Stimulated activated CD4-positive, alpha-beta T cell treated with anti-CD3 and anti-CD28 coated beads, Interleukin-2, amount 100 ng/mL, for 4 hours (primary cell): ENCODE data around the gene ZNF14.
"Not testable (repeated sequence)": the region's sequence is repeated elsewhere in the genome, so short reads cannot be mapped to it uniquely, and the experiment has no call there.

Experiments used
- DNase-seq: peaks from one replicate; pipeline ENCODE4 v3.0.0-alpha.2; 2020; ENCODE audit warnings: low read depth

ZNF14 gene

DNA sequence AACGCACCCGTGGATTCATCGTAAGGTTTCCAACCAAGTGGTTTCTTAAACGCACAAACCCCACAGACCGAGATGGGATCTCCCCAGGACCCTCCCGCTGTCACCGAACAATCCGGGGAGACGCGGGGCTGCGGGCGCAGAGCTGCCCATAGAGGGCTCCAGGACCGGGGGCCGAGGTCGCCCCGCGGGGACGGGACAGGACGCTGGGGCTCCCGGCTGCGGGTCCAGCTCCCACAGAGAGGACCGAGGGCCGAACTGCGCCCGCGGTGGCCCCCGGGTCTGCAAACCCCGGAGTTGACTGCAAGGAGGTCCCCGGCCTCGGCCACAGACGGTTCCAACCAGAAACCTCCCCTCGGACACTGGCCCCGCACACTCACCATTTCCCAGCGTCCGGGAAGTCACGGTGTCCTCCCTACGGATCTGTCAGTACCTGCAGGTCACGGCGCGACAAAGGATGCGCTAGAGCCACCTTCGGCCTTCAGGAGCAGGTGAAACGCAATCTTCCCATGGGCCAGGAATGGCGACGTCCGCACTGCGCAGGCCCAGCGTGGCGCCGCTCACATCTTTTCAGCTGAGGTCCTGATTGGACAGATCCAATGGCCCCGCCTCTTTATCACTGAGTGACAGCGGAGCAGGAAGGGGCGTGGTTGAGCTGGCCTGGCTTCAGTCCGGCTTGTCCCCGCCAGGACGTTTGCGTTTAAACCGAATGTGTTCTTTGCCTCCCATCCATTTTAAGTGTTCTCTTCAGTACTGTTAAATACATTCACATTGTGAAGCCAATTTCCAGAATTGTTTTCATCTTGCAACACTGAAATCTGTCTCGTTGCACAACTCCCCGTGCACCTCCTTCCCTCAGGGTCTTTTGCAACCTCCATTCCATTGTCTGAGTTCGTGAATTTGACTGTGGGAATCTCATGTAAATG is at the start of gene ZNF14:
Gene ZNF14, minus strand, starts transcription at position 534 of the 923 bp plus-strand sequence. Its CDS starts 154 bp downstream, at position 380.
- peak; percentile 87 for DNase-seq

DNA sequence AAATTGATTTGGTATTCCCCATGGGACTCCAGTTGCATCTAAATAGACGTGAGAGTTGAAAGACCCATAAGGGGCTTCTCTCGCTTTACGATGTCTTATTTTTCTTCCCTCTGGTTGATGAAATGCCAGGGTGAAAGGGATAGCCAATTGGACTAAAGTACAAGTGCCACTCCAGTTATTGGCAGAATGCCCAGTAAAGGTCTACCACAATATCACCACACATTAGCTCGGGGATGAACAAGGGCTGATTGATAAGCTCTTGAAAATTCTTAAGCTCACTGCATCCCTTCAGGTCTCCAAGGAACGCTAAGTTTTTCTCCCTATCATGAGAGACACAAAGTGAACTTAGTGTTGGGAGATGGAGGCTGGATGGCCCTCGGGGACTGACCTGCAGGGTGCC is 48.9 kb upstream of the ZNF14 start:
- DNase-seq = not testable (repeated sequence)

DNA sequence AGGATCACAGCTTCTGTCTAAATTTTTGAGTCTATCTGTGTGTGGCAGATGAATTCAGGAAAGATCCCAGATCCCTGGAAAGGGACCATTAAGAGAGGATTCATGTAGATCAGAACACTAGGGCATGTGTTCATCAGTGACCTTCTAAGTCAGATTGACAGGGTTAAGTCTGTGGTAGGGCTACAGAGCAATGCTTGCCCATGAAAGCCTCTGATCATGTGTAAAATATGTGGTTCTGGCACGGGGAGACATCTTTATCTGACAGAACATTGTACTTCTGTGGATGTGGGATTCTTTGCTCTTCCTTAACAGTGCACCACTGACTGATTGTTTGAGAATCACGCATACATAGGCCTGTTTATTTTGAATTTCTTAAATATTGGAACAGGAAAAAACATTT is 45.8 kb upstream of the ZNF14 start:
- DNase-seq = no peak

DNA sequence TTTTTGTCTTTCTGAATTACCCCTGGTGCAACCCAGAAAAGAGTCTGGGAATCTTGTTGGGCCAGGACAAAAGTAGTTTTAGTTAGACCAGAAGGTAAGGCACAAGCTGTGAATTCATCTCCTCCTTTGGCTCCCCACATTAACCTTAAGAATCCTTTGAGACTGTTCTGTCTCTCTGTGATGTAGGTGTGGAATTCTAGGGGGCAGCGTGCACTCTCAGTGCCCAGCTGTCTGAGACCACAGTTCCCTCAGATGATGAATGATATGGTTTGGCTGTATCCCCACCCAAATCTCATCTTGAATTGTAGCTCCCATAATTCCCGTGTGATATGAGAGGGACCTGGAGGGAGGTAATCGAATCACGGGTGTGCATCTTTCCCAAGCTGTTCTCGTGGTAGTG is 44.8 kb upstream of the ZNF14 start:
- DNase-seq = no peak

DNA sequence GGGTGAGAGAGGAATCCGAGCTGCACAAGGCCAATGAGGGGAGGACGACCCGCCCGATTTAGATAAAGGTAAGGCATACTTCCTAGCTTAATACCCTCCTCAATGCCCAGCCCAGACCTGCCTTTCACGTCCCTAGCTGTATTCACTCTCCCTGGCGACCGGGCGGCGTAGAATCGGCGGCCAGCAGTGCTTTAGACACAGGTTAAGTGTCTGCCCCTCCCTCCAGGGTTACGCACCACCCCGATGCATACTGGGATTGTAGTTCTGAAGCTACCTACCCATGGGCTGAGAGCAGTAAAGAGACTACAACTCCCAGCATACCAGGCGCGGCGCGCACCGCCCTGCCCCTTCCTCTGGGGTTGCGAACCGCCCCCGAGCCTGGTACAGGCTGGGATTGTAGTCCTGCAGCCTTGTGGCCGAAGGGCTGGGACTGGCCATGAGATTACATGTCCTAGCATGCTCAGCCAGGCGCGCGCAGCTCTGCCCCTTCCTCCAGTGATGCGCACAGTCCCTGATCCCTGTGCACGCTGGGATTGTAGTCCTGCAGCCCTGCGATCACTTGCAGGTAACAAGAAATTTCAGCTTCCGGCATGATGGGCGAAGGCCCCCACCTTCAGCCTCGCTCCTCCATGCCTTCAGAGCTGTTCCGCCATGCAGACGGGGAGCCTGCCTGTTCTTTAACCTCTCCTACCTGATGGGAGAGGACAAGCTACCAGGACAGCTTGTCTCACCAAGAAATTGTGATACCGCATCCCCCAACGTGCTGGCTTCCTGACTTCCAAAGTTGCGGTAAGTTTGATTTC is 43.5 kb upstream of the ZNF14 start:
- DNase-seq = peak; percentile 86

DNA sequence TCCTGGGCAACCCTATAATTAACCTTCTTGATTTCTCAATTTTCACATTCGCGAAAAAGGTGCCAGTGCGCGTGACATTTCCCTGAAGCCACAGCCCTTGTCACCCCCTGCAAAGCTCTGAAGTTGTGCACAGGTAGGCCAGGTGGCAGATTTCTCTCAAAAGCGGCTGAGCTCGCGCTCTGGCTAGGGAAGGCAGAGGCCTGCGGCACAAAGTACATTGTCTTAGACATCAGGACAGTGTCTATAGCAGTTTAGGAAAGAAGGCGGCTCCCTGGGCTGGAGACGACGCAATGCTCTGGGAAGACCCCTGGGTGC is 42.9 kb upstream of the ZNF14 start:
- no peak for DNase-seq

DNA sequence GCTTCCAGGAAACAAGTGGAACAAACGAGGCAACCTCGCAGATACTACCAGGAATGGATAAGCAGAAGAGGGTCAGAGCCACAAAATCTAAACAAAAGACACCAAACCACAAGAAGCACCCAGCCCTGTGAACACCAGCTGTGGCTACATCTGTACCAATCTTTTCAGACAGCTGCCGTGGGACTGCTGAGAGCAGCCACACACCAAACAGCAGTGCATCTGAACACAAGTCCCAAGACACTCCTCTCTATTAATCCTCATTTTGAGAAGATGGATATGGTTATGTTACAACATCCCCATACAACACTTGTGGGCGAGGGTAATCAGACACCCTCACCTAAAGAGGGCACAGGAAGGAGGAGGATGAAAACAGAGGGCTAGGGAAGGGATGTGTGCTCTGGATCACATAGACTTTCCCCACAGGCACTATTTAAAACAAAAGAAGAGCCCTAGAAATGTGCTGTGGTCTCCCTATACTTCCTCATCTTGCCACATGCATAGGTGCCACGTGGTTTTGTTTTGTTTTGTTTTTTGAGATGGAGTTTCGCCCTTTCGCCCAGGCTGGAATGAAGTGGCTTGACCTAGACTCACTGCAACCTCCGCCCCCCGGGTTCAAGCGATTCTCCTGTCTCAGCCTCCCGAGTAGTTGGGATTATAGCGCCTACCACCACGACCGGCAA is 41.6 kb upstream of the ZNF14 start:
- DNase-seq = no peak

DNA sequence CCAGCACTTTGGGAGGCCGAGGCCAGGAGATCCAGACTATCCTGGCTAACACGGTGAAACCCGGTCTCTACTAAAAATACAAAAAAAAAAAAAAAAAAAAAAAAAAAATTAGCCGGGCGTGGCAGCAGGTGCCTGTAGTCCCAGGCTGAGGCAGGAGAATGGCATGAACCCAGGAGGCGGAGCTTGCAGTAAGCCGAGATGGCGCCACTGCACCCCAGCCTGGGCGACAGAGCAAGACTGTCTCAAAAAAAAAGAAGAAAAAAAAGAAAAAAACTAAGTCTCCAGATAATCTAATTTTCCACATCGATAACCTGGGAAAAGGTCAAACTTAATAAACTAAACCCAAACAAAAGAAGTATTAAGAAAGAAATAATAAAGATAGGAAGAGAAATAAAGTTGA is 39.1 kb upstream of the ZNF14 start:
- not testable (repeated sequence) for DNase-seq

DNA sequence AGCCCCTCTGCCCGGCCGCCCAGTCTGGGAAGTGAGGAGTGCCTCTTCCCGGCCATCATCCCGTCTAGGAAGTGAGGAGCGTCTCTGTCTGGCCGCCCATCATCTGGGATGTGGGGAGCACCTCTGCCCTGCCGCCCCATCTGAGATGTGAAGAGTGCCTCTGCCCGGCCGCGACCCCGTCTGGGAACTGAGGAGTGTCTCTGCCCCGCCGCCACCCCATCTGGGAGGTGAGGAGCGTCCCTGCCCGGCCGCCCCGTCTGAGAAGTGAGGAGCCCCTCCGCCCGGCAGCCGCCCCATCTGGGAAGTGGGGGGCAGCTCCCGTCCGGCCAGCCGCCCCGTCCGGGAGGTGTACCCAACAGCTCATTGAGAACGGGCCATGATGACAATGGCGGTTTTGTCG is 37.1 kb upstream of the ZNF14 start:
- DNase-seq = not testable (repeated sequence)

DNA sequence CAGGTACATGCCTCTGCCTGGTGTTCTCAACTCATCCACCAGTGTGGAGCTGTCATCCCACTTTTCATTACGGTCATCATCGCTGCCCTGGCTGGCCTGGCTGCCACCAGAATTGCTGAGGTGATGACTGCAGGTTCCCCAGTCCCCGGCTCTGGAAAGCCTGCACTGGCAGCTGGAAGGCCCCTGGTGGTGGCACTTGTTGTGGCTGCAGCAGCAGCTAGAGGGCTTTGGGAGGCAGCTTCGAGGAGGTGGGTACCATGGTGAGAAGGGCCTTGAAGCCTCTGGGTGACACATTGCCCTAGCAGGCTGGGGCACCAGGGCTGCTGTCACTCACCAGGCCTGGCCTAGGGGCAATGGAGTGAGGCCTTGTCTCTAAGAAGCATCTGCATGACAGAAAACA is 25.3 kb upstream of the ZNF14 start:
- no peak for DNase-seq

DNA sequence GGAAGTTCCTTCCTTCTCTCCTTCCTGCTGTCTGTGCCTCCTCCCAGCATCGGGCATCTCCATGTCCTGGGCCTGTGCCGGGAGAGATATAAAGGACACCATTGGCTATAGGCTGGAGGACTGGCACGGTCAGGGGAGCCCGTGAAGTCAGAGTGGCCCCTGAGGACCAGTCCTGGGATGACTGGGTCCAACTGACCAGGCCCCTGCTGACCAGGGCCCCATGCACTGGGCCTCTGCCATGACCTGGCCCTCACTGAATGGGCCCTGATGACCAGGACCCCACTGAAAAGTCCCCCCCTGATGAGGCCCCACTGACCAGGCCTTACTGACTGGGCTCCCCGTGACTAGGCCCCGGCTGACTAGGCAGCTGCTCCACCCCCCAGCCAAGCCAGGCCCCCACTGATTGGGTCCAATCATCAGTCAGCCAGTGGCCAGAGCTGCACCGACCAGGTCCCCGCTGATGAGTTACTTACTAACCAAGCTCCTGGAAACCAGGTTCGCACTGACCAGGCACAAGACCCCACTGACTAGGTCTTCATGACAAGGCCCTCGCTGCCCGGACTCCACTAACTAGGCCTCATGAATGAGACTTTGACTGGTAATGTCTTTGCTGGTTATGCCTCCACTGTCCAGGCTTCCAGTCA is 20.0 kb upstream of the ZNF14 start:
- no peak for DNase-seq

DNA sequence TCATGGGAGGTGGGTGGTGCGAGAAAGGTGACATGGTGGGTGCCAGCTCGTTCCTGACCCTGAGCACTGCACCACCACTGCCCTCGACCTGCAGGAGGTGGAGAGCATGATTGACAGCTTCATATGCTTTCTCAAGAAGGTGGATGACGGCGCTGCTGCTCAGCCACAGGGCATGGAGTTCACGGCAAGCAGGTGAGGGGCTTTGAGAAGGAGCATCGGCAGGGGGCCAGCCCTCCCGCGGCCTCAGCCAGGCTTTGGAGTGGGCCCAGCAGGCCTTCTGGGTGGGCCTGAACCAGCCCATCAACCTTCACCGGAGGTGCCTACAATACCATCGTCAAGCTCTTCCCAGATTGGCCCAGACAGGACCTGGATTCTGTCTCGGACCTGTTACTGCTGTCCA is 18.9 kb upstream of the ZNF14 start:
- no peak for DNase-seq

DNA sequence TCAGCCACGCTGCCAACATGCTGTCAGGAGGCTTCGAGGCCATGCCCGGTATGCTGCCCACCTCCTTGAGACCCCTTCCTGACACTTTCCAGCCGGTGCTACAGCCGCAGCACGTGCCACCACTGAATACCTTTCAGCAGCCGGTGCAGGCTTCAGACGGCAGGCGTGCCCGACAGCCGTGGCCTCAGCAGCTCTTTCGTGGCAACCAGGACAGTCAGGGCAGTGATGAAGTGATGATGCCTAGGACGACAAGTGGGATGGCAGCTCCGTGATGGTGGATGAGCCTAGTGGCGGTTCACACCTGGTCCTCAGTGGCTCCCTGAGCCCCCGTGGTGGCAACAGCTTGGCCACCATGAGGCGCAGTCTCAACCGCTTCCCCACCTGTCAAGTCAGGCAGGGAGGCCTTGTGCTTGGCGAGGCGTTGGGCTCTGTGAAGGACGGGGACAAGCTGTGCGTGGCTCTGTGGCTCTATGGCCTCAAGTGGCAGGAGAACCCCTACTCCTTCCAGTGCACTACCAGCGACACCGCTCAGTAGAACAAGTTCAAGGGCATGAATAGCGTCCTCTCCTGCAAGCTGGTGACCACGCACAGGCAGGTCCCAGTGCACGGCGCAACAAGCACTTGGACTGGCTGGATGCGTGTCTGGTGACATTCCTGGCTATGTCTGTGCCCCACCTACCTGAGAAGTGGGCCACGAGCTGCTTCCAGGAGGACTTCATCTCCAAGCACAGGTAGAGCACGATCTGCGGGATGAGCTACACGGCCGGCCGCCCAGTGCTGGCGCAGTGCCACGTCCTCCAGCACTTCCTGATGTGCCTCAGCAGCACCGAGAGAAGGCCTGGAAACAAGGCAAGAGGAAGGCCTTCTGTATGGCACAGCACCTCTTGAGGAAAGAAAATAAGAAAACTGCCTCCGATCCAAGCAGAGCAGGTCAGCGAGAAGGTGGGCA is 18.2 kb upstream of the ZNF14 start:
- no peak for DNase-seq

DNA sequence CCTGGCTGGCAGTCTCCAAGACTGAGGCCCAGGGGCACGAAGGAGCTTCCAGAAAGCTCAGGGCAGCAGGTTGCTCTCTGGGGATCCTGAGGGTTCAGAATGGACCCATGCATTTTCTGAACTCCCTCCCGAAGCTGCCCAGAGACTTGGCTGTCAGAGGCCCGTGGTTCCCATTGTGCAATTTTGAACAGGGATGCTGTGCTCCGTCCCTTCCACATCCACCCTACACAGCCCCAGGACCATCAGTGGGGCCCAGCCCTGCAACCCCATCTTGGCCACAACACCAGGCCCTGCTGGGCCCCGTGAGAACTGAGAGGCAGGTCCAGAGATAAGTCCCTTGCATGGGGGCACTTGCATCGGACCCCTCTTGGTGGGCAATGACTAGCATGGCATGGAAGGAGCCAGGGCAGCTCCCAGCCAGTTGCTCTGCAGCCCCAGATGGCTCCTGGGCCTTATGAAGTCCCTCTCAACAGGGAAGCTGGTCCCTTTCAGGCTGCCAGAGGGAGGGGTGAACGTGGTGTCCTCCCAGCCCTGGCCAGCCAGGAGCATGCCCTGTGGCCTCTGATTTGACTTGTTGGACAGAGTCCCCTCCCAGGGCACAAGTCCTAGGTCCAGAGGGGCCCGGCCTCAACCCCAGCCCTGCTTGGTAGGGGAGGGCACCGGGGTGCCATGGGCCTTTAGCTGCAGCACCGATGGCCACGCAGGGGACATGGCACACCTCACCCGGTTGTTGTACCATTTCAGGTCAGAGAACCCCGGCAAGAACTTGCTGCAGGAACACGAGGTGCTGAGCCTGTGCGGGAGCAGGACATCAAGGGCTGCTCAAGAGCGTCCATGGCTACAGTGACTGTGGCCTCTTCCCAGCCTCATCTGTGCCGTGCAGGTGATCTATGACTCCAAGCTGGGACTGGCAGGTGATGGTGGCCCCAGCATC is 17.3 kb upstream of the ZNF14 start:
- no peak for DNase-seq

DNA sequence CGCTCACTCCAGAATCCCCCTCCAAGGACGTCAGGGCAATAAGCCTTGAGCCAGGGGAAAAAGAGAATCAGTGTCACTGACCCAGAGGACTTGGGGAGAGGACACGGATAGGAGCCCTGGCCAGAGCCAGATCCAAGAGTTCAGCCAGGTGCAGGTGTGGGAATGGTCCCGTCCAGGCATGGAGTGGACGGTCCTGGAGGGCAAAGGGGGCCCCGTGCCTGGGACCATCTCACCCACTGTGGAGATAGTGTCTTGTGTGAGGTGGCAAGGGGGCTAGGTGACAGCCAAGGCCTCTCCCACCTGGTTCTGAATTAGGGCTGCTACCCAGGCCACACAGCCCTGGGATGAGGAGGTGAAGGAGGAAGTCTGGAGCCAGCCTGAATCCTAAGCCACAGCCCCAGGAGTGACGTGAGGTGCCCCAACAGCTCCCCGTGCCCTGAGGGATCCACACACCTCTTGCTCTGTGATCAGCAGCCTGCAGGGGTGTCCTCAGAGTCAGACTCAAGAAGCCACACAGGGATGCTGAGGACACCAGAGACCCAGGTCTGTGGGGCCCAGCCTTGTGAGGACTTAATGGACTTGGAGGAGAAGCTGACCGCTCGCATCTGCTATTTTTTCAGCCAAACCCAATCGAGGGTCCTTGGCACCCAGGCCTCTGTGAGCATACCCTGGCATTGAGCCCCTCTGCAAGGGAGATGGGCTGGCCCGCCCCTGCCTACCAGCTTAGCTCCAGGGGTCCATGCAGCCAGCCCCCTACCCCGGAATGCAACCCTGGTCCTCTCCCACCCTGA is 16.4 kb upstream of the ZNF14 start:
- DNase-seq = no peak

DNA sequence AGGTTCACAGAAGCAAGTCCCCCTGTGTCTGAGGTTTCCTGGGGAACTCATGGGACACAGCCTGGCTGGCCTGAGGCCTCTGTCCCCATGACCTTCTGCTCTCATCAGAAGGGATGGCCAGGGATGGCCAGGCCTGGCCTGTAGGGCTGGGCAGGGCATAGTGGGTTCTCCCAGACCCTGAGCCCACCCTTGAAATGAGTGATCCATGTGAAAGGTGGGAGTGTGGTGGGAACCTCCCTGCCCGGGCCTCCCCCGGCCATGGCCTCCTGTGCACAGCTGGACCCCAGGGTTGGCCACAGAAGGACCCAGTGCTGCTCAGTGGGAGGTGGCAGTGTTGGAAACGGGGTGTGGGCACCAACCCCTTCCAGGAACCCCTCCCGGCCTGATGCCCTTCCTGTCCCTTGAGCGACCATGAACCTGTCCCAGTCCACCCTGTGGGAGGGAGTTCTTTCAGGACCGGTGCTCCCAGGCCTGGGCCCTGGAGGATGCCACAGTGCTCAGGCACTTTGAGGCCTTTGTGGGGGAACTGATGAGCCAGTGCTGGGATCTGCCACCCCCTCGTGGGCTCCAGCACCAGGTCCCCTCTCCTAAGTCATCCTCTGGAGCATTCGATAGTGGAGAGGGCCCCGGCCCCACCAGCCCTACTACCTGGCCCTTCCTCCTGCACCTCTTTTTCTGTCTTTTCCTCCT is 15.5 kb upstream of the ZNF14 start:
- DNase-seq = no peak

DNA sequence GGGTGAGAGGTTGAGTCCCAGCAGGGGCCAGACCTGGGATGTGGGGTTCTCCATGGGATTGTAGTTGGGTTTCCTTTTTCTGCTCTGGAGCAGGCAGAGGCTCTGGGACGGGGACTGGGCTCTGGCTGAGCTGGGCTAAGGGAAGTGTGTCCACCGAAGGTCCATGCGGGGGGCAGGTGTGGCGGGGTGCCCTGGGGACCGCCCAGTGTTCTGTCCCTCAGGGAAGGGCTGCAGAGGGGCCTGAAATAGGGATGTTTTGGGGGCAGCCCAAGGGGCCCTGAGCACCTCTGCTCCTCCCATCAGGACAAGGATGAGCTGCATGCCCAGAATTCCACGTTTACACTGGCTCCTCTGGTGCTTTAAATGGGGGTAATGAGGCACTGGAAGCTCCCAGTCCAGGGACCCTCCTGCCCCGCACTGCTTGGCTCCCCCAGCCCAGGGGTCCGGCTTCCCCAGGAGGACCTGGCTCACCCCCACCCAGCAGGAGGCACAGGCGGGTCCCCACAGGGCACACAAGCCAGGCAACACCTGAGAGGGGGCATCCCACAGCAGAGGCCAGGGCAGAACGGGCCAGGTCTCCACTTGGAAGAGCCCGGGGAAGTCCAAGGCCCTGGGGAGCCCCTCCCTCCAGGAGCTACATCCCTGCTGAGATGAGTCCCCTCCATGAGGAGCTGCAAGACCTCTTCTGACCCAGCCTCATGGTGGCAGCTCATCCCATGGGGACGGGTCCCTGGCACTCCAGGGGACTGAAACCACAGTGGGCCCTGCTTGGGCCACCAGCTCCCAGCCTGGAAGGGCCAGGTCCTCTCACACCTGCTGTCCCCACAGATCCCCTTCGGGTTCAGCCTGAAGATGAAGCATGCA is 14.7 kb upstream of the ZNF14 start:
- DNase-seq = no peak
